Activated T-helper 1 cell treated with anti-CD3 and anti-CD28 coated beads, Interleukin-12 subunit alpha, Interleukin-12 subunit beta, Interleukin-2, Interleukin-4 antibody, amounts not matched to agents 30 ng/mL and 10 ng/mL and 1 ng/mL, durations not matched to agents 14 hours and 24 hours and 36 hours (primary cell): ENCODE results near the gene ANAPC2. TPM values are rescaled to one million over a fixed set of nuclear protein-coding genes. Genes with fewer than 3 reads are reported as not detected.

Source experiments
- DNase-seq: peaks from one replicate; pipeline ENCODE4 v3.0.0; 2021; ENCODE audit warnings: low spot score
- H3K27ac Mint-ChIP-seq: one replicate; pipeline ENCODE4 v1.8.0; 2021; ENCODE audit warnings: mild to moderate bottlenecking, mixed read lengths
- H3K27me3 Mint-ChIP-seq: one replicate; pipeline ENCODE4 v1.8.0; 2022; ENCODE audit warnings: mild to moderate bottlenecking, moderate library complexity, mixed read lengths; ENCODE audit not compliant: insufficient read depth
- H3K36me3 Mint-ChIP-seq: one replicate; pipeline ENCODE4 v1.8.0; 2021; ENCODE audit warnings: low read depth, mixed read lengths
- H3K4me1 Mint-ChIP-seq: one replicate; pipeline ENCODE4 v1.8.0; 2021; ENCODE audit warnings: low read depth, mixed read lengths
- H3K4me3 Mint-ChIP-seq: one replicate; pipeline ENCODE4 v1.8.0; 2021; ENCODE audit warnings: mild to moderate bottlenecking, moderate library complexity, mixed read lengths
- H3K9me3 Mint-ChIP-seq: one replicate; pipeline ENCODE4 v1.8.0; 2021; ENCODE audit warnings: mixed read lengths
- intact Hi-C: fragments of 100-400 bp; cut with micrococcal nuclease; formaldehyde crosslinking; loops from one replicate; pipeline ENCODE4 v1.15.1; 2024
- total RNA-seq: library from RNA; stranded (reverse); gene quantifications from 2 replicates; pipeline ENCODE4 v1.2.3, GENCODE V29; 2022

The ANAPC2 gene
- total RNA-seq, 1 donor from 2014 or later = 63.6 TPM

GRCh38 chr9:137178201-137178938, 10.0 kb downstream of the ANAPC2 start:
- H3K27ac Mint-ChIP-seq = no peak overlapping the region
- DNase-seq = no peak
- no peak overlapping the region for H3K4me3 Mint-ChIP-seq
- peaks cover 4% of the 10 kb centered on the region for H3K27me3 Mint-ChIP-seq
- H3K9me3 Mint-ChIP-seq = no peaks in the 10 kb centered on the region
- intact Hi-C loops = no loop called here
- H3K4me1 Mint-ChIP-seq = no peaks in the 10 kb centered on the region
- H3K36me3 Mint-ChIP-seq = peaks cover 7% of the 10 kb centered on the region

- no peaks in the 10 kb centered on the region for H3K9me3 Mint-ChIP-seq
- H3K4me3 Mint-ChIP-seq = no peak overlapping the region
- peaks cover 11% of the 10 kb centered on the region for H3K27me3 Mint-ChIP-seq
- DNase-seq = no peak
- H3K4me1 Mint-ChIP-seq = no peaks in the 10 kb centered on the region
- H3K36me3 Mint-ChIP-seq = peaks cover 3% of the 10 kb centered on the region
- intact Hi-C loops = no loop called here
- no peak overlapping the region for H3K27ac Mint-ChIP-seq
Measured at GRCh38 chr9:137176302-137177182, 11.8 kb downstream of the ANAPC2 start.

GRCh38 chr9:137175345-137175961, 12.9 kb downstream of the ANAPC2 start:
- no peaks in the 10 kb centered on the region for H3K4me1 Mint-ChIP-seq
- intact Hi-C loops = no loop called here

GRCh38 chr9:137174722-137175293, 13.6 kb downstream of the ANAPC2 start:
- Mint-ChIP-seq H3K27ac (no peak overlapping the region), H3K36me3 (peaks cover 3% of the 10 kb centered on the region), H3K9me3 (no peaks in the 10 kb centered on the region), H3K4me3 (no peak overlapping the region), H3K4me1 (no peaks in the 10 kb centered on the region), H3K27me3 (peaks cover 17% of the 10 kb centered on the region)
- intact Hi-C loops = no loop called here
- no peak for DNase-seq

More at GRCh38 chr9:137175345-137175961, 12.9 kb downstream of the ANAPC2 start:
- no peak overlapping the region for H3K4me3 Mint-ChIP-seq
- no peak for DNase-seq
- no peaks in the 10 kb centered on the region for H3K9me3 Mint-ChIP-seq
- H3K27me3 Mint-ChIP-seq = peaks cover 16% of the 10 kb centered on the region
- H3K27ac Mint-ChIP-seq = no peak overlapping the region
- H3K36me3 Mint-ChIP-seq = peaks cover 3% of the 10 kb centered on the region

DNA sequence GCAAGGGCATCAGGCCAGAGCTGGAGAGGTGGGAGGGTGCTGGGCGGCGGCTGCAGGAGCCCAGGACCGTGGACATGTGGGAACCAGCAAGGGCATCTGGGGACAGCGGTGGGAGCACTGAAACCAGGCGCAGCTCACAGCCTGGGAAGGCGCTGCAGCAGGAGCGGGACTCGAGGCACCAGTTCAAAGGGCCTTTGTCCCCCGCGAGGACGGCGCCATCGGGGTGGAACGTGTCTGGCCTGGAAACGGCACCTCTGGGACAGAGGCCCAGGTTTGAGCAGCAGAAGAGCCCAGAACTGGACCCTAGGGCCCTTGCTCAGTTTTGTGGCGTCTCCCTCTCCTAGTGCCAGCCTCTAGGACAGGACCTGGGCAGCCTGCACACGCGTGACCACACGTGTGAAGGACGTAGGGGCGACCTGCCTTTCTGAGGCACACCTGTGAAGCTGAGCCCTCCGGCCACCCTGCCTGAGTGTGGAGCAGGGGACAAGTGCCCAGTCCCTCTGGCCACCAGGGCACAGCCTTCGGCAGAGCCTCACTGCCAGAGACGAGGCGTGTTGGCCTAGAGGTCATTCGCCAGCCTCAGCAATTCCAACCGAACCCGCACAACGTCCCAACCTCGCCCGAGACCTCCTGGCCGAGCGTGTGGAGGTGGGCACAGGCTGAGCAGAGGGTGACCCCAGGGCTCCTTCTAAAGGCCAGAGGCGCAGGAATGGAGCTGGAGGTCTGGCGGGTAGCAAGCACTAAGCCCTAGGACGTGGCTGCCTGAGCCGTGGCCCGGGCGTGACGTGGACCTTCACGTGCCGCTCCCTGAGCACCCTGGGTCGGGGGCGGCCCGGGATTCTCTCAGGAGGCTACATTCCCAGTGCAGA, 14.3 kb downstream of the ANAPC2 start:
- no peak for DNase-seq
- no peak overlapping the region for H3K4me3 Mint-ChIP-seq
- intact Hi-C loops = no loop called here
- no peaks in the 10 kb centered on the region for H3K4me1 Mint-ChIP-seq
- H3K27ac Mint-ChIP-seq = no peak overlapping the region
- peaks cover 17% of the 10 kb centered on the region for H3K27me3 Mint-ChIP-seq
- H3K36me3 Mint-ChIP-seq = peaks cover 3% of the 10 kb centered on the region
- H3K9me3 Mint-ChIP-seq = no peaks in the 10 kb centered on the region

DNA sequence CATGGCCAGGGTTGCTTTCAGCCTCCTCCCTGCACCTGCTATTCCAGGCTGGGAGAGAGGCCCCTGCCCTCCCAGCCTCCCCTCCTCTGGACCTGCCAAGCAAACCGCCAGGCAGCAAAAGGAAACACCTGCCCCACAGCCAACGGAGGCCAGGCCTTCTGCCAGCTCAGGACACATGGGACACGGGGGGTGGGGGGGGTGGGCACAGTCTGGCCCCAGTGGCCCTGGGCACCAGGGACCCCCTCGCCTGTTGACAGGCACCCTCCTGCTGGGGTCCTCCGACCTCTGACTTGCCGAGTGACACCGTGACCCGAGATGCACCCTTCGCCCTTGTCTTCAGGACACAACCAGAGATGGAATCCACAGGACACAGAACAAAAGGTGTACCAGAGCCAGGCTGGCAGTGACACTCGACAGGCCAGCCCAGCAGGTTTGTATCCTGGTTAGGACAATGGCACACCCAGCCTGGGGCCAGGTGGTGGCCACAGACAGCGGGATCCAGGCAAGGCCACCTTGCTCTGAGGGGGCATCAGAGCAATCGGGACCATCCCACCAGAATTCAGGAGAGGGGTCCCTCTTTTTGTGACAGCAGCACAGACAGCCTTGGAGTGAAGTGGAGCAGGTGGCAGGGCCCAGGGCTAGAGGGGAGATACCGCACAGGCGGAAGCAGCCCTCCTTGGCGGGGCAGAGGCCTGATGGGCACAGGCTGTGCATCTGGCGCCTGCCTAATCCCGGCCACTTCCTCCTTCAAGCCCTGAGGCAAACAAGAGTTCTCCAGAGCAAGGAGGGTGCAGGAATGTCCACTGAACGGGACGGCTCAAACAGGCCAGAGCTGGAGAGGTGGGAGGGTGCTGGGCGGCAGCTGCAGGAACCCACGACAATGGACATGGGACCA, 15.2 kb downstream of the ANAPC2 start:
- no peak overlapping the region for H3K4me3 Mint-ChIP-seq
- DNase-seq = no peak
- H3K4me1 Mint-ChIP-seq = no peaks in the 10 kb centered on the region
- no peaks in the 10 kb centered on the region for H3K9me3 Mint-ChIP-seq
- peaks cover 3% of the 10 kb centered on the region for H3K36me3 Mint-ChIP-seq
- intact Hi-C loops = no loop called here
- no peak overlapping the region for H3K27ac Mint-ChIP-seq
- peaks cover 19% of the 10 kb centered on the region for H3K27me3 Mint-ChIP-seq

DNA sequence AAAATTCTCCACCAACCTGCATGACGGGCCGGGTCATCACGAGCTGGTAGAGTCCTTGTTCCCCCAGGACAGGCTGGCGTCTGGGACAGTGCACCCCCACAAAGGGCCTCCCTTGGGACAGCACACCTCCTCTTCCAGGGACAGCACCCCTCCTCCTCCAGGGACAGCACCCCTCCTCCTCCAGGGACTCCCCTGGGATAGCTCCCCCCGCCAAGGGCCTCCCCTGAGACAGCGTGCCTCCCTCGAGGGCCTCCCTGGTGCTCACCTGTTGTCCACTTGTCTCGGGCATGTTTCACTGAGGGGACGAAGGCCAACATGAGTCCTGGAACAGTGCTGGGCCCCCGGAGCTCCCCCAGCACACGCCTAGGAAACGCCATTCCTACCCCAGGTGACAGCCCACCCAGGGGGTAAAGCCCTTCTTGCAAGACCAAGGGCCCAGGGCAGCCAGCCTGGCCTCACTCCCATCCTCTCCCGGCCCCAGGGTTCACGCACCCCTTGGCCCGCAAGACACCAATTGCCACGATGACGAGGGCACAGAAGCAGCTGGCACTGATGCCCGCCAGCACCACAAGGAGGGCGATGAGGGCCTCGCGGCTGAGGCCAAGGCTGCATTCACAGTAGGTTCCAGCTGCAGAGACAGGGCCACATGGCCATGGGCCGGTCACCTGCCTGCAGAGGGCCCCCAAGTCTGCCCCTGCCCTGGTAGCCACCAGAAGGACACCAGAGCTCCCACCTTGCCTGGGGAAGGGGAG, 17.0 kb downstream of the ANAPC2 start:
- peaks cover 25% of the 10 kb centered on the region for H3K27me3 Mint-ChIP-seq
- no peak overlapping the region for H3K4me3 Mint-ChIP-seq
- DNase-seq = no peak
- no peaks in the 10 kb centered on the region for H3K4me1 Mint-ChIP-seq
- intact Hi-C loops = no loop called here
- no peak overlapping the region for H3K27ac Mint-ChIP-seq
- H3K9me3 Mint-ChIP-seq = no peaks in the 10 kb centered on the region
- peaks cover 2% of the 10 kb centered on the region for H3K36me3 Mint-ChIP-seq

GRCh38 chr9:137170486-137171148, 17.7 kb downstream of the ANAPC2 start:
- Mint-ChIP-seq H3K9me3 (no peaks in the 10 kb centered on the region), H3K27ac (no peak overlapping the region), H3K36me3 (no peaks in the 10 kb centered on the region), H3K27me3 (peaks cover 26% of the 10 kb centered on the region), H3K4me1 (no peaks in the 10 kb centered on the region), H3K4me3 (no peak overlapping the region)
- intact Hi-C loops = no loop called here
- no peak for DNase-seq

- Mint-ChIP-seq H3K9me3 (no peaks in the 10 kb centered on the region), H3K36me3 (no peaks in the 10 kb centered on the region), H3K4me3 (peak within 1 kb of the TSS; percentile 11), H3K4me1 (no peaks in the 10 kb centered on the region), H3K27ac (no peak within 1 kb of the TSS), H3K27me3 (peaks cover 26% of the 10 kb centered on the region)
- intact Hi-C loops = loop anchor here (2.0 kb wide), 1 partner anchor 31 kb away; the partner anchor contains the start of gene GRIN1
- DNase-seq = no peak
Measured at GRCh38 chr9:137169896-137170358, 18.4 kb downstream of the ANAPC2 start, which contains the start of gene LRRC26. TSS of gene LRRC26 (minus strand) at chr9:137170051. CDS start at chr9:137169943, 108 bp downstream.
